HK-2 (cell line): Measurements from ENCODE around the gene ANO7.

Experiments
- DNase-seq: peaks from one replicate; pipeline ENCODE4 v3.0.0-alpha.2; 2018; ENCODE audit not compliant: unreplicated experiment

ANO7 gene

DNA sequence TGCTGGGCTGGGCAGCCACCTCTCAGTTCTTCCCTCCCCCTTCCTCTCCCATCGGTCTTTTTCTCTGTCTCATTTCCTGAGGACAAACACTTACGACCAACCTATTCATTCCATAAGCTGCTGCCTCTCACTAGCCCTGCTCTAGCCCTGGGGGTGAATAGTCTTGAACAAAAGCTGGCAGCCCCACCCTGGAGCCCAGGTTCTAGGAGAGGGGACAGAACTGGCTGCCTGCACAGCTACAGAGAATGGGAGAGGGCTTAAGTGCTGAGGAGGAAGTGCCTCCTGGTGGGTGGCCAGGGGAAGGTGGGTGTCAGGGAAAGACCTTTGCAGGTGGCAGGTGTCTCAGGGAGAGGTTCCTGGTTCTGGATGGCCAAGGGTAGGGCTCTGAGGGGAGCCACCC, 22.8 kb downstream of the ANO7 start:
- DNase-seq, result no peak

DNA sequence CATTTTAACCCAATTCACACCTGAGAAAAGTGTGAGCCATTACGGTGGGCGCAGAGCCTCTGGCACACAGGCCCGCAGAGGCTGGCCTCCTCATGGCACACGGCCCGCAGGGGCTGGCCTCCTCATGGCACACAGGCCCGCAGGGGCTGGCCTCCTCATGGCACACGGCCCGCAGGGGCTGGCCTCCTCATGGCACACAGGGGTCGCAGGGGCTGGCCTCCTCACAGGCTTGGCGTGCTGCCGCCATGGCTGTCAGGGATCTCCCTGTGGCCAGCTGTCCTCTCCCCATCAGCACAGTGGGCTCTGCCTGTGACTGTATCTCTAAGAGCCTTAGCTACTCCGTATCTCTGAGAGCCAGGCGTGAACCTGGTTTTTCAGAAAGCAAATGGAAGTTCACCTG, 24.6 kb downstream of the ANO7 start:
- DNase-seq, result no peak

- DNase-seq, result no peak
Measured at GRCh38 chr2:241213567-241213966, 25.1 kb downstream of the ANO7 start.

- no peak for DNase-seq
Measured at GRCh38 chr2:241214209-241214608, 25.7 kb downstream of the ANO7 start.

DNA sequence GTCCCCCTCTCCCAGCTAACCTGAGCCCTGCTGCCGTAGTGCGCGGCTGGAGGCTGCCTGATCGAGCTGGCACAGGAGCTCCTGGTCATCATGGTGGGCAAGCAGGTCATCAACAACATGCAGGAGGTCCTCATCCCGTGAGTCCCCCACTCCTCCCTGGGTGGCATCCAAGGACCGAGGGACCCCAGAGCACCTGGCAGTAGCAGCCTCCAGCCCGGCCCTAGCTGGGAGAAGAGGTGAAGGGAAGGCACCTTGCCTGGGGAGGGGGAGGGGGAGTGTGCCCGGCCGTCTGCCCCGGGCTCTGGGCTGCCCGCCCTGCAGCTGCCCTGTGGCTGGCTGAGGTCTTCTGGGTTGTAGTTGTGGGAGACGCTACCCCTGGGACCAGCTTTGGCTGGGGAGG, 26.3 kb downstream of the ANO7 start:
- no peak for DNase-seq

GRCh38 chr2:241215421-241215820, 26.9 kb downstream of the ANO7 start:
- DNase-seq, result no peak

DNA sequence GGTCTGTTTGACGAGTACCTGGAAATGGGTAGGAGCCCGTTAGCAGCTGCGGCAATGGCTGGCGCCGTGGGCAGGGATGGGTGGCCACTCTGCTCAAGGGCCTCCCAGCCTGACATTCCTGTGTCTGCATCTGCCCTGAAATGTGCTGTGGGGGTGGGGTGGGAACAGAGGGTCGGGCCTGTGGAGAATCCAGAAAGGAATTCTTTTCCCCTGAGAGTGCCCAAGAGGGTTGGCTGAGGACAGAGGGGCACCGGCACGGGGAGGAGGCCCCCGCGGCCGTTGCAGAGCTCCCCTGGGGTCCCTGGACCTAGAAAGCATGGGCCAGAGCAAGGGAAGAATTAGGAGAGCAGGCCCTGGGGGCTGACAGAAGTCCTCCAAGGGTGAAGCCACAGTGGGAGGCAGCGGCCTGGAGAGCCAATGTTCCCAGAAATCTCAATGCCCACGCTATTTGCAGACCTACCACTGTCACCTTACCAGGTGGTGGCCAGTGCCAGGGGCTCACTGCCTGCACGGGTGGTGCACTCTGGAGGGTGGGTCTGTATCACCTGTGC, 27.8 kb downstream of the ANO7 start:
- DNase-seq, result no peak

GRCh38 chr2:241217320-241218031, 29.0 kb downstream of the ANO7 start:
- DNase-seq, result peak; percentile 84

DNA sequence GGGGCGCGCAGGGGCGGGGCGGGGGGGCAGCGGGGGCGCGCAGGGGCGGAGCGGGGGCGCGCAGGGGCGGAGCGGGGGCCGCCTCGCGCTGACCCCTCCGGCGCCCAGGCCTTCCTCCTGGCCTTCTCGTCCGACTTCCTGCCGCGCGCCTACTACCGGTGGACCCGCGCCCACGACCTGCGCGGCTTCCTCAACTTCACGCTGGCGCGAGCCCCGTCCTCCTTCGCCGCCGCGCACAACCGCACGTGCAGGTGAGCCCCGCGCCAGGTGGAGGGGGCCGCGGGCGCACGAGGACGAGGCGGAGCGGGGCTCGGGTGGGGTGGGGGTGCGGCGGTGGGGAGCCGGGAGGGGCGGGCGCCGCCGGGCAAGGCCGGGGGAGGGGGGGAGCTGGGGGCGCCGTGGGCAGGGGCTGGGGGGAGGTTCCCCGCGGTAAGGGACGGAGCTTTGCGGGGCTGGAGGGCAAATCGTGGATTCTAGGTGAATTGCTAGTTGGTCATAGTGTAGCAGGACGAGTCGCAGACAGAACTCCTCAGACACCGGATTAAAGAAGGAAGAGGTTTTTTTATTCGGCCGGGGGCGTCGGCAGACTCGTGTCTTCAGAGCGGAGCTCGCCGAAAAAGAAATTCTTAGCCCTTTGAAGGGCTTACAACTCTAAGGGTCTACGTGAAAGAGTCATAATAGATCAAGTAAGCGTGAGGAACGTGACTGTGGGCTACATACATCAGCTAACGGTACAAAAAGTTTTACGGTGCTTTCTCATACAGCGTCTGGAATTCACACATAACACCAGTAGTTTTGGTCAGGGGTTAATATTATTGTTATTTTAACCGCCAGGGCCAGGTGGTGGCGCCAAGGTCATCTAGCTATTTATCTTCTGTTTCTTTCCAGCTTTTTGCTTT, 29.9 kb downstream of the ANO7 start:
- peak; percentile 71 for DNase-seq

DNA sequence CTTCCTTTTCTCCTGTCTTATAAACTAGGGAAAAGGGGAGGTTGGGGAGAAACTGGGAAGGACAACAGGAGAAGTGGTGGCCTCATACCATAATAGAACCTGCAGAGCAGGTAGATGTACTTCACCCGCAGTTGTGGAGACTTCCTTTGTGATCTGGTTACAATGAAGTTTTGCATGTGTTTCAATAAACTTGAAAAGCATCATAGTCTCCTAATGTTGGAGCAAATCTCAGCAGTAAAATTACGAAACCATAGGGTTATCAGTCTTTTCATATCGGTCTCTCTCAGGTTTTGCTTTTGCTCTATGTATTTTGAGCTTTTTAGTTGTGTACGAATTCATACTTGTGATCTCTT, 30.5 kb downstream of the ANO7 start:
- no peak for DNase-seq

- DNase-seq, result no peak
Measured at GRCh38 chr2:241219856-241220356, 31.4 kb downstream of the ANO7 start.

GRCh38 chr2:241223211-241224017, 34.9 kb downstream of the ANO7 start:
- DNase-seq, result no peak

GRCh38 chr2:241224018-241224850, 35.8 kb downstream of the ANO7 start:
- no peak for DNase-seq

DNA sequence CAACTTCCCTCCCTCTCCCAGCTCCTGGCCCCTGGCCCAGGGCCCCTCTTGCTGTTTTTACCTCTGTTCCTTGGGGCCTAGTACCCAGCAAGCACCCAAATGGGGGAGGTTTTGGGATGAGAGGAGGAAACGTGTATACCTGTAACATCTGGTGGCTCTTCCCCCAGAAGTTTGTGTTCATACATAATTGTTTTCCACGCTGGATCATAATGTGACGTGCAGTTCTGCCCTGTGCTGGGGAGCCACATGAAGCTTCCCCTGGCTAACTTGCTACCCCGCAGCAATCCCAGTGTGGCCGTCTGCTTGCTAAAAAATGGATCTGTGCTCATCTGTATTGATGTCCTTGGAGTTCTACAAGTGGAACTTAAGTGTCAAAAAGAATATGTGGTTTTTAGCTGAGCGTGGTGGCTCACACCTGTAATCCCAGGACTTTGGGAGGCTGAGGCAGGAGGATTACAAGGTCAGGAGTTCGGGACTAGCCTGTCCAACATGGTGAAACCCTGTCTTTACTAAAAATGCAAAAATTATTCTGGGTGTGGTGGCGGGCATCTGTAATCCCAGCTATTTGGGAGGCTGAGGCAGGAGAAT, 36.5 kb downstream of the ANO7 start:
- no peak for DNase-seq

- DNase-seq, result no peak
Measured at GRCh38 chr2:241225545-241225944, 37.1 kb downstream of the ANO7 start.

- no peak for DNase-seq
Measured at GRCh38 chr2:241225983-241226382, 37.5 kb downstream of the ANO7 start.

GRCh38 chr2:241226723-241227572, 38.5 kb downstream of the ANO7 start:
- no peak for DNase-seq

DNA sequence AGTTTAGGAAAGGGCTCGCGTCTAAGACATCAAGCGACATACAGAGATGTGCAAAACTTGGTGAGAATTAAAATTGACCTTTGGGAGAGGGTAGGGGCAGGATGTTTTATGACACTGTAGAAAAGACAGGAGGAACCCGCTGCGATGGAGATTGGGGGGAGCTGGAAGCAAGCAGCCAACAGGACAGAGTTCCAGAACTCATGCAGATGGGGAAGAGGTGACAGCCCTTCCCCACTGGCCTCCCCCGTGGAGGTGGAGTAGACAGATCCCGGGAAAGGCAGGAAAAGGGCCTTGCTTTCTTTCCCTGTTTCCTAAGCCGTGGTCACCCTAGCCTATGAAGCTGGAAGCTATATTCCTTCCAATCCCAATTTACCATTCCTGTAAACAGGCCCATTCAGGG, 39.1 kb downstream of the ANO7 start:
- DNase-seq, result no peak

- DNase-seq, result no peak
Measured at GRCh38 chr2:241228081-241228859, 39.8 kb downstream of the ANO7 start.
